GM20000 (cell line): ENCODE measurements around the gene ORC4.

Source experiments
- DNase-seq: peaks from one replicate; pipeline ENCODE4 v3.0.0; 2012; ENCODE audit warnings: low spot score
- TF ChIP-seq, protein P1 (sequence below): IDR thresholded peaks from 2 replicates; pipeline ENCODE4 v1.5.1; 2012; ENCODE audit warnings: mild to moderate bottlenecking, control low read depth; ENCODE audit errors: extremely low read depth, missing control alignments

The ORC4 gene

GRCh38 chr2:148028781-148029180 is 8.2 kb upstream of the ORC4 start:
- TF ChIP-seq, protein P1, sequence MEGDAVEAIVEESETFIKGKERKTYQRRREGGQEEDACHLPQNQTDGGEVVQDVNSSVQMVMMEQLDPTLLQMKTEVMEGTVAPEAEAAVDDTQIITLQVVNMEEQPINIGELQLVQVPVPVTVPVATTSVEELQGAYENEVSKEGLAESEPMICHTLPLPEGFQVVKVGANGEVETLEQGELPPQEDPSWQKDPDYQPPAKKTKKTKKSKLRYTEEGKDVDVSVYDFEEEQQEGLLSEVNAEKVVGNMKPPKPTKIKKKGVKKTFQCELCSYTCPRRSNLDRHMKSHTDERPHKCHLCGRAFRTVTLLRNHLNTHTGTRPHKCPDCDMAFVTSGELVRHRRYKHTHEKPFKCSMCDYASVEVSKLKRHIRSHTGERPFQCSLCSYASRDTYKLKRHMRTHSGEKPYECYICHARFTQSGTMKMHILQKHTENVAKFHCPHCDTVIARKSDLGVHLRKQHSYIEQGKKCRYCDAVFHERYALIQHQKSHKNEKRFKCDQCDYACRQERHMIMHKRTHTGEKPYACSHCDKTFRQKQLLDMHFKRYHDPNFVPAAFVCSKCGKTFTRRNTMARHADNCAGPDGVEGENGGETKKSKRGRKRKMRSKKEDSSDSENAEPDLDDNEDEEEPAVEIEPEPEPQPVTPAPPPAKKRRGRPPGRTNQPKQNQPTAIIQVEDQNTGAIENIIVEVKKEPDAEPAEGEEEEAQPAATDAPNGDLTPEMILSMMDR = no peak
- no peak for DNase-seq

GRCh38 chr2:148027822-148028221 is 7.3 kb upstream of the ORC4 start:
- no peak for DNase-seq
- TF ChIP-seq, protein P1 = no peak

- no peak for DNase-seq
- TF ChIP-seq, protein P1 = no peak
Observed at GRCh38 chr2:148026573-148026972, 6.0 kb upstream of the ORC4 start.

DNA sequence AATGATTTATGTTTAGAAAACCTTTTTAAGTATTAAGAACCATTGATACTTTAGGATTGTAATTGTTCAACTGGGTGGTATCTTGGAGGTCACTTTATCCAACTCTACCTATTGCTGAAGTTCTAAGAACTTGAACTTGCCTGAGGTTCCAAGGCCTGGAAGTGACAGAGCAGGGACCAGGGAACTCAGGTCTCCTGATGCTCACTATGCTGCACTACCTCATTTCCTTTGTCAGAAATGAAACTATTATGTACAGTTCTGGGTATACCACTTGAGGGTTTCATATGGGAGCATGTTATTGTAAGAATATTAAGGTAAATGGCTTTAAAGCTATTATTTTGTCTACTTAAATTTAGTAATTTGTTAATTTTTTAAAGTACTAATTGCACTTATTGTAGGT is 3.3 kb upstream of the ORC4 start:
- TF ChIP-seq, protein P1 = no peak
- peak; percentile 15 for DNase-seq

DNA sequence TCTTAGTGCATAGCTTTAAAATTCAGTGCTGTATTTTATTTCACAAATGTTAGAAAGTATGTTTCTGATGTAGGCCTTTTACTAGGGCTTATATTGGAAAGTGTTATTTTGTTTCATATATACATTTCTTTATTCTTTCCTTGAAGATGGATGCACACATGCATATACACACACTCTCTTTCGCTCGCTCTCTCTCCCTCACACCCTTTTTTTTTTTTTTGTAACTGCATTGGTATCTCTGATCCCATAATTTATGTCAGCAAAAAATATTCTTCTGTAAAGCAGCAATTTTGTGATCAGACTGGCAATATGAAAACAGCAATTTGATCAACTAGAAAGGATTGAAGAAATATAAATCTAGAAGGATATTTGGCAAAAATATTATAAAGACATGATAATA is 2.3 kb upstream of the ORC4 start:
- TF ChIP-seq, protein P1 = no peak
- DNase-seq = no peak

GRCh38 chr2:148022351-148022750 is 1.8 kb upstream of the ORC4 start:
- TF ChIP-seq, protein P1 = no peak
- no peak for DNase-seq

GRCh38 chr2:148021886-148022285 is 1.3 kb upstream of the ORC4 start:
- no peak for DNase-seq
- TF ChIP-seq, protein P1 = no peak
